Stimulated activated CD4-positive, alpha-beta T cell treated with anti-CD3 and anti-CD28 coated beads, Interleukin-1b, Interleukin-23, amount 100 ng/mL, for 24 hours (primary cell): ENCODE measurements around the gene PAK6.

Experiments used
- DNase-seq, 4 experiments: peaks; one replicate each; pipeline ENCODE4 v3.0.0-alpha.2; 2020; ENCODE audit warnings: low read depth in 4 of 4, low spot score in 1 of 4

Gene PAK6

DNA sequence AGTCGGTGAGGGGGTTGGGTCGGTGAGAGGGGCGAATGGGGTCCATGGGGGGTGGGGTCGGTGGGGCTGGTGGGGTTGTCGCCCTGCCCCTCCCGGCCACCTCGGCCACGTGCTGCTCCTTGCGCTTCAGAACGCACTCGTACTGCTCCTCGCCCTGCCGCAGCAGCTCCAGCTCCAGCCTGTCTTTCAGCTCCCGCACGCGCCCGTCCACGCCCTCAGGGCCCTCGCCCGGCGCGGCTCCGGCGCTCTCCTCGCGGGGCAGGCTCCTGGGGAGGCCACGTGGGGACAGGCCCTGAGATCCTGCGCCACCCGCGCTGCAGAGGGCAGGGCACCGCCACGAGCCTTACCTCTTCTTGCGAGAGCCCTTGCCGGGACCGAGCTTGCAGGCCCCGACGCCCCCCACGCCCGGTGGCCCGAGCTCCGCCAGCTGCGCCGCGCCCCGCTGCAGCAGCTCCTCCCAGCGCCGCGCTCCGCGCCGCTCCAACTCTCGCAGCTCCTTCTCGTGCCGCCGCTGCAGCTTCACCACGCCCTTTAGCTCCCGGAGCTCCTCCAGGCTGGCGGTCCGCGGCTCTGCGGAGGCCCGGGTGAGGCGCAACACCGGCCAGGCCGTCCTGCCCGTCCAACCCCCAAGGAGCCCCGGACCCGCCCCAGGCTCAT, 52.2 kb downstream of the PAK6 start:
- no peak for DNase-seq

DNA sequence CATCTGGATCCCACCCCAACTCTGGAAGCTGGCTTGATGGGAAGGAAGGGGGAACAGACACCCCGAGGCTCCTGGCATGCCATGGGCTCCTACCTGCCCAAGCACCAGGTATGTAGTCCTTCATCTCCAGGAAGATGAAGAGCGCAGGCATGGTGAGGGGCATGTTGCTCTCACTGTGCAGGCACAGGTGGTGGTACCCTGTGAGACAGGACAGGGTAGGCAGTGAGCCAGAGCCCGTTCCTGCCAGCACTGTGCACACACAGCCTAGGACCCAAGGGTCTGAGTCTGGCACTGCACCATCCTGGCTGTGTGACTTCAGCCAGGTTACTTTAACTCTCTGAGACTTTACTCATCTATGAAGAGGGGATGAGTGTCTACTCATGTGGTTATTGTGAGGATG, 53.4 kb downstream of the PAK6 start:
- DNase-seq = no peak

DNA sequence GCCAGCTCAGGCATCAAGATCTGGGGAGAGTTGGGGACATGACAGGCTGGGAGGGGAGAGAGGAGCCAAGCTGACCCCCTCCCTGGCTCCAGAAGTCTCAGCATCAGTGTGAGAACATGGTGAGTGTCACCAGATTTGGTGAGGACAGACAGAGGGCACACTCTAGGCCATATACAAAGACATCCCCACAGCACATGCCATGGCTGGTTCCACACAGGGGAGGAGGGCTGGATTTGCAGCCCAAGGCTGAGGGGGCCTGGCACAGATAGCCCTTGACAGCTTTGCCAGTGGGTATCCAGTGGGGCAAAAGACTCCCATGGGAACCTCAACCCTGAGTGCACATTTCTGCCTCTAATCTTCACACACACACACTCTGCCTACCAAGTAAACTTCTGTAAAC, 54.1 kb downstream of the PAK6 start:
- no peak for DNase-seq

DNA sequence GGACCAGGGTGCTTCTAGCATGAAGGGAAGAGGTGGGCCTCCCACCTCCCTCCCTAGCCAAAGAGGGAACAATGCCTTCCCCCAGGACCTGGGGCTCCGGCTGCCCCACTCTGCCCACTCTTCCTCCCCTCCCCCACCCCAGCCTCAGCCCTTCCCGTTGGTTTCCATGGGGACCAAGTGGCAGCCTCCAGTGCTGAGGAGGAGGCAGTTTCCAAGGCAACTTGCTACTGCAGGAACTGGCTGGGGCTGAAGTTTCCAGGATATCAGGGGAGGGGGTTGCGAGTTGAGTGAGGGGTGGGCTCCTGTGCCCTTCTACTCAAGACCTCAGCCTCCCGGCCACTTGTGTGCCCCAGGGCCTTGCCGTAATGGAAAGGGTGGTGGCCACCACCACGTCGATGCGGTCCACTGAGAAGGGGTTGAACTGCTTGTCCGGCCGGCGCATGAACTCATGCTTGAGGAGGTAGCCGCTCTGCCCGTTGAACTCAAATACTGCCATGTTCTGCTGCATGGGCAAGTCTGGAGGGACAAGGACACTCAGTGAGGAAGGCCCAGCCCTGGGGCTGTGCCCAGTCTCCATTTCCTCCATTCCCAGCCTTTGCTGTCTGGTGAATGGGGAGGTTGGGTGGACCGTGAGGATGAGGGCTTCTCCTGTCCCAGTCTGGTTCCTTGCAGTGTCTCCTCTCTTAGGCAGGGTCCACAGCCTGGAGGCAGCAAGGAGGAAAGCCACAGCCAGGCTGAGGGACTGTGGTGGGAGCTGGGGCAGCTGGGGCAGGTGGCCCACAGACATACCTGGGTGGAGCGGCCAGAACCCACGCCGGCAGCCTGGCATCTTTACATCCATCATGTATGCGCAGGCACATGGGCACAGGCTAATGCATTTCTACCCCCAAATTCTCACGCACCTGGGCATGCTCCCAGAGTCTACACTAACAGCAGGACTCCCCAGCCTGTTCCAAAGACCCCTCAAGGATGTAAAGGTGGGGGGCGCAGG, 55.3 kb downstream of the PAK6 start:
- no peak for DNase-seq

DNA sequence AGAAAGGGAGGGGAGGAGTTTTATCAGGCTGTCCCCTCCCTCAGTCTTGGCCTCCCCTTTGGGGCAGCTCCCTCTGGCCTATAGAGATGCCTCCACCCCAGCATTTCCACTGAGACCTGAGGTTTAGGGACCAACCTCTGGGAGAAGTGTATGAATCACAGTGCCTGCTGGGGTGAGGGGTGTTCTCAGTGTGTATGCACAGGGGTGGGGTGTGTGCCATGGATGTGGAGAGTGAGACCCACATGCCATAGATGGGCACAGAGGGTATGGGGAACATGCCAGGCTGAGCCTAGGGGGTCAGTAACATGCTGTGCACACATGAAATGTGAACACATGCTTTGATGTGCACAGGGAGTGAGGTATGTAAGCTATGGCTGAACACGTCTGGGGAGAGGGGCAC, 56.4 kb downstream of the PAK6 start:
- DNase-seq = no peak

DNA sequence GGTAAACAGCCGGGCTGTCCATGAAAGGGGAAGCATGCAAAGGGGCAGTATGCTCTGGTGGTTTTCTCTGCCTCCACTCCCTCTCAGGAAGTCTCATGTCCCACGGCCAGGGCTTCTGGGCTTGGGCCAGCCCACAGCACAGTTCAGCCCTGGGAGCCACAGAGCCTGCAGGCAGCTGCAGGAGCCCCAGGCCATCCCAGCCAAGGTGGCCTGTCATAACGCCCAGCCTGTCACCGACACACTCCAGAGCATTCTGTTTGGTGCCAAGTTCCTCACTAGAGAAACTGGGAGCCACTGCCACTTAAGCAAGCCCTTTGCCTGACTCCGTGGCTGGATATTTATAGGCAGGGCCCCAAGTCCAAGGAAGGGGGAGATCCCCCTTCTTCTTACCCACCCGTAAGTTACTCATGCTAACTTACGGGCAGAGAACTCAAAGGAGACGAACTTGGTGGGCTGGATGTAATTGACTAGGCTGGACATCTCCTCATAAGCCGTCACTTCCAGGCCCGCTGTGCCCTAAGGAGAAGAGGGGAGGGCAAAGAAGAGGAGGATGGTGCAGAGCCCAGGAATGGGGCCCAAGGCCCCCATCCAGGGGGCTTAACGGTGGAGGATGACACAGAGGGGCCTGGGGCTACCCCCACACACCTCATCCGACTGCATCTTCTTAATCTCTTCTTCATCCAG, 57.2 kb downstream of the PAK6 start:
- DNase-seq = no peak

DNA sequence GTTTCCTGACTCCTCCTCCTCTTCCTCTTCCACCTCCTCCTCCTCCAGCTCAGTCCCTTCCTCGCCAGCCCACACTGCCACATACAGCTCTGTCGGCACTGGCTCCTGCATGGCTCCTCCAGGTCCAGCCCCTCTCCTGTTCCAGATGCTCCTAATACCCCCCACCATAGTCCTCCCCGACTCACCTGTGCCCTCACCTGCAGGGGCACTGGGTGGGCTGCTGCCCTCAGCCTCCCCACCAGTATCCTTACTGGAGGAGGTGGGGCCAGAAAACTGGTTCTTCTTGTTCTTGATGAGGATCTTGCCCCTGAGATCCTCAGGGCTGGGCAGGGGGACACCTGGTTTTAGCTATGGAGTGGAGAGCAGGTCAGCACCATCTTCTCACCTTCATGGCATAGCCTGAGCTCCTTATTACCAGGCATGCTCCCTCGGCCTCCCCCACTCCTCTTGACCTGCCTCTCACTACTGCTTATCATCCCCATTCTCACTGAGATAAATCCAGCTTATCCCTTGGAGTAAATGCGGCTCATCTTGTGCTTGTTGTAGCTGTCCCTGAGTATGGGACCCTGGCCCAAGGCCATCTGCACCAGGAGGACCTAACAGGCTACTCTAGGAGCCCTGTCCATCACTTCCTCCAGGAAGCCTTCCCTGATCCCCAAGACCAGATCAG, 57.8 kb downstream of the PAK6 start:
- DNase-seq = no peak

DNA sequence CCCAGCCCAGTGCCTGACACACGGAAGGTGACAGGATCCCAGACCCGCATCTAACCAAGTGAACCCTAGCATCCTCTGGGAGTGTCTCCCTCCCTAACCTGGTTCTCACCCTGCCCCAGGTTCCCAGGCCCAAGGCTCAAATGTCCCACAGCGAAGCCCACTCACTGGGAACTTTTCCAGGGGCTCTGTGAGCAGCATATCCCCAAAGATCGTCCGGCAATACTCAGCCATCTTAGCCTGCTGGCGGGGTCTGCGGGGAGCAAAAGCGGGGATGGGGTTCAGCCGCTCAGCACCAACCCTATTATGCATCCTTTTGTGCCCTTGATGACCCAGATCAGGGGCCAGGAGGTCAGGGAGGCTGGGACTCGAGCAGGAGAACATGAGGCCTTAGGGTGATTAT, 58.5 kb downstream of the PAK6 start:
- no peak for DNase-seq

DNA sequence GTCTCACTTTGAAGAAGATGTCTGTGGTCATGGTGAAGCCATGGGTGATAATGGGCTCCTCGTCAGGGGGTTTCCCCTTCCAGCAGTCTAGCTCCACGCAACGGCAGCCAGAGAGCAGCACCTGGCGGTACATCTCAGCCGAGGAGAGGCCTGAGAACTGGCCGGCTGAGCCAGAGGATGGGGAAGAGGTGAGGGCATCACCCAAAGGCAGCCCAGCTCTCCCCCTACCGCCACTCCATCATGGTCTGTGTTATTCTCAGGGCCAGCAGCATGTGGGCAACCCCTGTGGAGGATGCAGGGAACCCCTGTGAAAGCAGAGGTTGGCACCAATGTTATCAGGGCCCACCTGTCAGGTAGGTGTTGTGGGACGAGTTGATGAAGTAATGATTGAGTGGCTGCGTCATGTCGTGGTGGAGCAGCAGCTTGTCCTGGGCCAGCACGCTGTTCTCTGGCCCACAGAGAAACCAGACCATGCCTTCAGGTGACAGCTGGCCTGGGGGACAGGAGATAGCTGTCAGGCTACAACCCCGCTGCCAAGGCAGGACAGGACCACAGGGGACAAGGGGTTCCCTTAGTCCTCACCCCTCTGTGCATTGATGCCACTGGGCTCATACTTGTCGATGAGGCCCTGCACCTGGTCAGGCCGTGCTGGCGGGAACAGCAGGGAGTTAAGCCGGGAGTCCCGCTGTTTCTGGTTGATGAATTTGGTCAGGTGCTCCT, 59.5 kb downstream of the PAK6 start:
- DNase-seq = no peak

DNA sequence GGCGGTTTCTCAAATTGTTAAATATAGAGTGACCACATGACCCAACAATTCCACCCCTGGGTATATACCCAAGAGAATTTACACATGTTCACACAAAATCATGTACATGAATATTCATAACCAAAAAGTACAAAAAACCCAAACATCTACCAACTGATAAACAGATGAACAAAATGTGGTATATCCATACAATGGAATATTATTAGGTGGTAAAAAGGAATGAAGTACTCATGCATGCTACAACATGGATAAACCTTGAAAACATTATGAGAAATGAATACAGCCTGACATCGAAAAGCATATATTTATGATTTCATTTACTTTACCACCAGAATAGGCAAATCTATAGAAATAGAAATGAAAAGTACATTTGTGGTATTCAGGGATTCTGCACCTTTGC, 61.5 kb downstream of the PAK6 start:
- no peak for DNase-seq

DNA sequence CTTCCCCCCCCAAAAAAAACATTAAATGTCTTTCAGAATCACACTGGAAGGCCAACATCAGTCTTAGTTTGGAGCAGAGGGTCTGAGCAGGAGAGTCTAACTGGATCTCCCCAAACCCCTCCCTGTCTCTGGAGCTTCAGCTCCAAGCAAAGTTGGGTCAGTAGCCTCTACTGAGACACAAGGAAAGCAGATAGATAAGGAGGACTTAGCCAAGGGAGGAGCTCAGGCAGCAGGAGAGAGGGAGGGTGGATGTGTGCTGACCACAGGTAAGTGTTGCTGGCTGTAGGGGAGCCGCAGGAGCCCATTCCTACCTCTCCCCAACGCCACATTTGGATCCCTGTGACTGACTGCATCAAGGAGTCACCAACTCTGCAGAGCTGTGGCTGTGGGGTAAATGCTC, 61.9 kb downstream of the PAK6 start:
- DNase-seq = no peak

DNA sequence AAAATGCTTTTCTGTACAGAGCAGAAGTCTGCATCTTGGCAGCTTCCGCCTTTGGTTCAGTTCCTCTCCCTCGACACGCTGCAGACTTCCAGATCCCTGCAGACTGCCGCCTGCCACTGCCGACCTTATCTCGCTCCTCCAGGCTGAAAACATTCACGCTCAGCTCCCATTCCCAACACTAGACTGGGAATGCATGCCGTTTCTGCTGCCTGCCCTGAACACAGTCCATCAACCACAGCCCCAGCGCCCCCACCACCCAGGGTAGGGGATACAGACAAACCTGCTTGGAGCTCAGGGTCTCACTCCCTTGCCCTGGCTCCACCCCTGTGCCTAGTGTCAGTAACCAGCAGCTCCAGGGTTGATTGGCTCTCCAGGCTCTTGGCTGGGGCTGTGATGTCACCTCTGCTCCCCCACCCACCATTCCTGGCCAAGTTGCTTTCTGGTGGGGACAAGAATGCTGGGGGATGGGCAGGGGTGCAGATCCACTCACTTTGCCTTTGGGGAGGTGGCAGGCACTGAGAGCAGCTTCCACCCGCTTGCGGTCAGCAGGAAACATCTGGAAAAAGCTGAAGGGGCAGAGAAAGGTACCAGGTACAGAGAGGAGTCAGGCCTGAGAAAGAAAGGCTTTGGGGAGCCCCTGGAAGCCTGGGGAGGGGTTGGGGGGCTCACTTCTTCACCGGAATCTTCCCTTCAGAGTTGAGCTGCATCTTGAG, 62.8 kb downstream of the PAK6 start:
- no peak for DNase-seq

DNA sequence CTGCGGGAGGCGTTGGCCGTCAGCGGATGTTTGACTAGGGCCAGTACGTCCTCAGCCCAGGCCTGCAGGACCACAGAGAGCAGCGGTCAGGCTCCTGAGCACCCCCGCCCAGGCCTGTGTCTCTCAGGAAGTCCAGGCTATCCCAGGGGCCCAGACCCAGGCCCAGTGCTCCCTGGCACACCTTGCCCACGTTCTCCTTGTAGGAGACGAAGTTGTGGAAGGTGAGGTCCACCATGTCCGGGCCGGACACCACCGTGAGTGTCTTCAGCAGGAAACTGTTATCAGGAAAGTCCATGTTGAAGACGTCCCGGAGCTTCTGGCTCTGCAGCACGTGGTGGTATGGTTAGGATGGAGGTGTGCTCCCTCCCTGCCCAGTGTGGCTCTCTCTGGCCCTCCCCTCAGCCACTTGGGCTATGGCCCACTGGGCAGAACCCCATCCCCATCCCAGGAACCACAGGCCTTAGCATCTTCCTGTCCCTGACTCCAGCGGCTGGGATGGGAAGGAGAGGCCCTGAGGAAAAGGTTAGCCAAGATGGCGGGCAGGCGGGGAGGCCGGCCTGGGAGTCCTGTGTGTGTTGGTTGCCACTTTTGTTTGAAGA, 63.5 kb downstream of the PAK6 start:
- DNase-seq = no peak

DNA sequence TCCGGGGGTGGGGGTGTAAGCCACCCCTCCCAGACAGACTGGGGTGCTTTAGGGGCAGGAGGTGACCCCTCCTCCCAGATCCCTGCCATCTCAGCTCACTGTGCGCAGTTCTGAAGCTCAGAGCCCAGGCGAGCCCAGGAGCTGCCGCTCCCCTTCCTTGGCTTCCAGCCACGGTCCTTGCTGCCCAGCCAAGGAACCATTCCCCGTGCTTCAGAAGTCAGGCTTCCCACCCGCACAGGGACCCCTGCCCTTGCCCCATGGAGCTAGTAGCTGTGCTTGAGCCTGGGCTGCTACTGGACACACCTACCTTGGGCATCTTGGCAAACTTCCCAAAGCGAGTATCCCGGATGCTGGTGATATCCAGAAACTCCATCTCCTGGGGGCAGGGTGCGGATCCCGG, 64.1 kb downstream of the PAK6 start:
- DNase-seq = no peak

DNA sequence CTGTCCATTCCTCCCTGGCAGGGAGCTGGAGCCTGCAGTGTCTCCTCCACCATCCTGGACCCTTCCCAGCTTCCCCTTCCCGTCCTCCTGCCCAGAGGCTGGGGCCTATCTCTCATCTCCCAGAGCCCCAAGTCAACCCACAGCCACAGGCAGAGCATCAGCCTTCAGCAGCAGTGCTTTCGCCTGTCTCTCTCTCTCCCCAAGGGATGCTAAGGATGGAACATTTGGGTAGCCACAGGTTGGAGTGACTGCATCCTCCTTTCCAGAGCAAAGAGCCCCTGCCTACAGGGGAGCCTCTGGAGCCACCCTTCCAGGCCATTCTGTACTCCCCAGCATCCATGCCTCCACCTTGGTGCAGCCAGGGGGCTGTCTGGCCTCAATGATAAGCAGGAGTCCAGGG, 64.7 kb downstream of the PAK6 start:
- DNase-seq = no peak

DNA sequence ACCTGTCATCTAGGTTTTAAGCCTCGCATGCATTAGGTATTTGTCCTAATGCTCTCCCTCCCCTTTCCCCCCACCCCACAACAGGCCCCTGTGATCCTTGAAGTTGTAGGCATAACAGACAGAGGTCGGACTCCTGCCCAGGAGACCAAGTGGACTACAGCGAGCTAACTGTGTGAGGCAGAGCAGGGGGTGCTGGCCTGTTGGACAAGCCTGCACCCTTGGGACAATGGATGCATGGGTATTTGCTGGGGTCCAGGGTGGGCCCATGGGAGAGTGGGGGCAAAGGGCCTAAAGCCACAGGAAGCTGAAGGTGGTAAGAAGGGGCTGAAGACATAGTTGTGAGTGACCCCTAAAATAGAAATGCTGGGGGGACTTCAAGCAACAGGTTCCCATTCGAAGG, 66.4 kb downstream of the PAK6 start:
- no peak for DNase-seq

DNA sequence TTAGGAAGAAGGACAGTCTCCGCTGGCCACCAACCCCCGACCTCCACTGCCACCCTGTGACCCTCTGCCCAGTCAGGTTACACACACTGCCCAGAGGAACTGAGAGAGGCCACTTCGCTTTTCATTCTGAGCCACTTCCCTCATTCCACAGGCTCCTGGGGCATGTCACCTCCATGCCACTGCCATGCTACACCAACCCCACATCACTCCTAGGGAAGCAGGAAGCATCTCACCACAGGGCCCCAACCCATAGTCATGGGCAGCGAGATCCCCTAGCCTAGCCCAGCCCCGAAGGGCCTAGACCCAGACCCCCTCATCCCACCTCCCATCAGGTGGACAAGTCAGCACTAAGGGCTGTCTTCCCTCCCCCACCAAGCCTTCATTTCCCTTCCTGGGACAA, 67.5 kb downstream of the PAK6 start:
- DNase-seq = no peak

DNA sequence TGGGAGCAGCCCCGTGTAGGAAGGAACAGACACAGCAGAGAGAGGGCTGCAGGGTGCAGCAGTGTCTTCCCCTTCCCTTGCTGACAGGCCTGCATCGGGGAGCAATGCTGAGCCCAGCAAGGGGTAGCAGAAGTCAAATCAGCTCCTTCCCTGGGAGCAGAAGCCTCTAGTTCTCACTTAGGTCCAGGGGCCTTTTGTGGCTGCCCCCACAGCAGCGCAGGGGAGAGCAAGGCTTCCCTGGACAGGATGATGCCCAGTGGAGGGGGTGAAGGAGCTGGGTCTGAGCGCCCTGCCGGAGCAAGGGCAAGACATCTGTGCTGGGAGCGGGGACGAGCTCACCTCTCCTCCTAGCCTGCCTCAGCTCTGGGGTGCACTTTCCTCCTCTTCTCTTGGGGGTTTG, 68.0 kb downstream of the PAK6 start:
- no peak for DNase-seq

DNA sequence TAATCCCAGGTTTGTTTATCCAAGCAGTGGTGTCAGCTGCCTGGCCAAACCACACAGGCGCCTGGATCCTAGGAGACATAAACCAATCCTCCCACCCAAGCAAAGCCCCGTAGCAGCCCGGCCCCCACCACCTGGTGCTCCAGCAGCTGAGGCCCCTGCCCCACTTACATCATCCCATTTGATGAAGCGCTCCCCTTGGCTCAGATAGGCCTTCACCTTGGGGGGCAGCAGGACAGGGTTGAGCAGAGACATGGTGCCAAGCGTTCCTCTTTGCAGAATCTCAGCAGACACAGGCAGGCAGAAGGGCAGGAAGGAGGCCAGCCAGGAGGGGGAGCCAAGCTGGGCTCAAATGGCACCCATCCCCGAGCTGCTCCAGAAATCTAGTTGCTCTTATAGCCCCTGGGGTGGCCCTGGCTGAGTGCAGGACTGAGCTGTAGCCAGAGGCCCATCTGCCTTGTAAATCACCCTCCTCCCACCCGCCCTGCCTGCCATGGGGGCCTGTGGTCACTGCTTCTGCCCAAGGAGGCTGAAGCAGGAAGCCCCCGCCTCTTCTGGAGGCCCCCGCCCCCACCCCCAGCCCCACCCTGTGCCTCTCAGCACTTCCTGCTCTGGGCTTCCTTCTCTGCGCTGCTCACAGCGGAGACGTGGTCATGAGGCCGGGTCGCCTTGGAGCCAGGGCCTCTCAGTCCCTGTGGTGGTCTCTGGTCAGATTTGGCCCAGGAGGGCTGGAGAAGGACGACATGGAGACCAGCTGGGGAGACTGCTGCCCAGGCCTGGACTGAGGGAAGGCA, 68.8 kb downstream of the PAK6 start, which contains the start of gene PLCB2:
Gene PLCB2, minus strand, starts transcription at position 515 of the 791 bp plus-strand sequence. Its CDS starts 263 bp downstream, at position 252.
- peak in 2 of 4 experiments; percentile 41 to 56 for DNase-seq
